GM23248 (cell line): ENCODE results near the gene PRRT4.

Experiments
- EZH2 ChIP-seq: fragments of 200-600 bp; sonication (generic); IDR thresholded peaks from 2 replicates; pipeline ENCODE4 v1.6.1; 2018; ENCODE audit warnings: antibody characterized with exemption, mild to moderate bottlenecking; ENCODE audit not compliant: insufficient read depth, poor library complexity, severe bottlenecking
- EZH2phosphoT487 ChIP-seq: fragments of 200-600 bp; sonication (generic); IDR thresholded peaks from 2 replicates; pipeline ENCODE4 v1.6.1; 2018; ENCODE audit warnings: antibody characterized with exemption, moderate library complexity, mild to moderate bottlenecking, low read depth; ENCODE audit not compliant: insufficient read depth

DNA sequence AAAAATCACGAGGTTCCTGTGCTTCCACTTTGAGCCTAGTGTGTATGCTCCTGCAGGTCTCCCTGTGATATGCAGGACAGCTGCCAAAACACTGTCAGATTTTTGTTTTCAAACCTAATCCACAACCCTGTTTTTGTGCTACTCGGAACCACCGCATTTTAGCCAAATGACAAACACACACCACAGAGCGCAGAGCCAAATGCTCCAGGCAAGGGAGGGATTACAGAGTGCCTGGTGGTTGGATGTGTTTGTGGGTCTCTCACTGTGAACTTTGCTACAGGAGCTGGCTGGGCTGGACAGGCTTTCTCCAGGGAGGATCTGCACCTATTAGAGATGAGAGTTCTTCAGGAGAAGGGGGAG lies 12.0 kb downstream of the PRRT4 start:
- TF ChIP-seq EZH2, result no peak
- TF ChIP-seq EZH2phosphoT487, result no peak
